Measurements from ENCODE around the gene A2M.

- TF ChIP-seq ATF1 (CRISPR knock-in tag; IDR thresholded peaks at IDR 0.05) (no peak), CREBL2 (CRISPR knock-in tag; IDR thresholded peaks at IDR 0.05; ENCODE audit: borderline replicate concordance) (no peak), SIN3A (IDR thresholded peaks at IDR 0.05; ENCODE audit: borderline replicate concordance, low read depth, low read length) (no peak), REPIN1 (CRISPR knock-in tag; IDR thresholded peaks at IDR 0.05; ENCODE audit: borderline replicate concordance, low read depth) (0 out of 2 replicates have a peak, but pooled peaks have one; percentile 9), CTCF (CRISPR knock-in tag; IDR thresholded peaks at IDR 0.05) (no peak)
Measured at GRCh38 chr12:9108504-9109212, 7.1 kb downstream of the A2M start.

Measured in HepG2 (cell line).